Measurements from ENCODE around the gene SLC25A22.

Gene SLC25A22

GRCh38 chr11:826227-826621, 28.1 kb upstream of the SLC25A22 start:
- no peak for TF ChIP-seq CTCF (IDR thresholded peaks at IDR 0.05; ENCODE audit: low read depth, low read length)
- TF ChIP-seq EZH2phosphoT487 (IDR thresholded peaks at IDR 0.05; ENCODE audit: low read depth), result no peak
- Histone ChIP-seq H3K27ac (ENCODE audit: low read length) (peak overlapping the region; percentile 51; the same call in 1 of the 2 replicates), H3K36me3 (replicated peaks; ENCODE audit: low read depth, low read length) (peaks cover 11% of the 10 kb centered on the region), H3K27me3 (ENCODE audit: low read depth, low read length) (no peaks in the 10 kb centered on the region), H2AFZ (ENCODE audit: low read depth, low read length) (no peak overlapping the region), H3K4me1 (ENCODE audit: low read length) (peaks cover 34% of the 10 kb centered on the region), H3K4me3 (ENCODE audit: low read length) (peak overlapping the region; percentile 81), H4K20me1 (ENCODE audit: insufficient read depth, low read length) (peaks cover 4% of the 10 kb centered on the region), H3K9me3 (ENCODE audit: insufficient read depth, low read length) (no peaks in the 10 kb centered on the region), H3K79me2 (ENCODE audit: low read length) (no peaks in the 10 kb centered on the region), H3K9ac (ENCODE audit: low read length) (peak overlapping the region; percentile 76; the same call in 1 of the 2 replicates), H3K4me2 (ENCODE audit: low read length) (peak overlapping the region; percentile 92)

DNA sequence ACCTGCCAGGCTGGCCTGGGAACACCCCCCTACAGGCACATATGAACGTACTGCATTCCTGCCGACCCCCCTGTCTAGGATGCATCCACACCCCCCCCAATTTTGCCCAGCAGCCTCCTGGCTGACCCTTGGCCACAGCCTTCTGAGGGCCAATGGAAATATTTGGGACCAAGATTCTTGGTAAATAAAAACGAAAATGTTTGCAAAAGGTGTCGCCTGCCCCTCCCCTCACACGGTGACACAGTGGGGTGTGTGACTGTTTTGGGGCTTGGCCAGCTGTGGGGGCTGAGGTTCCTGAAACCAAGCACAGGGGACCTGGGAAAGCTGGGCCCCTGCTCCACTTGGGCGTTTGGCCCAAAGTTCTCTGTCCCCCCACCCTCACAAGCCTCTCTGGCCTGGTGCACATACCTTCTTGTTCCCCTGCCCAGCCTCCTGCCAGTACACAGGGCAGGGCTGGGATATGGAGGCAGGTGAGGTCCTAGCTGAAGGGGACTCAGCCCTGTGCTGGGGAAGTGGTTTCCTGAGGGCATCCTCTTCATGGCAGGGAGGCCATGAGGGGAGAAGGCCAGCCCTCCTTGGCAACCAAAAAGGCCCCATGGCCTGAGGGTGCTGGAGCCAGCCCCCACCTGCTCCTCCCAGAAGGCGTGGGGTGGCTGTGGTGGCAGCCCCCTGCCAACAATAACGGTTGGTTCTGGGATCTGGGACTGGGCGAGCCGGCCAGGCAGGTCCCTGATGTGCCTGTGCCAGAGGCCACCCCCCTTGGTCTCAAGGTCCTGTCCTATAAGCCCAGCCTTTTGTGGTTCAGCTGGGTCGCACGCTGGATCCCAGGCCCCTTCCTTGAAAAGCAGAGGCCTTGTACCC, 27.5 kb upstream of the SLC25A22 start:
- H3K9me3 ChIP-seq (ENCODE audit: insufficient read depth, low read length), result no peaks in the 10 kb centered on the region
- no peak for TF ChIP-seq EZH2phosphoT487 (IDR thresholded peaks at IDR 0.05; ENCODE audit: low read depth)
- no peak for TF ChIP-seq CTCF (IDR thresholded peaks at IDR 0.05; ENCODE audit: low read depth, low read length)
- peaks cover 11% of the 10 kb centered on the region for H4K20me1 ChIP-seq (ENCODE audit: insufficient read depth, low read length)
- H3K27me3 ChIP-seq (ENCODE audit: low read depth, low read length), result no peaks in the 10 kb centered on the region
- H3K4me2 ChIP-seq (ENCODE audit: low read length), result peak overlapping the region; percentile 92
- H3K4me3 ChIP-seq (ENCODE audit: low read length), result peak overlapping the region; percentile 81
- peaks cover 5% of the 10 kb centered on the region; the same call in 1 of the 2 replicates for H3K79me2 ChIP-seq (ENCODE audit: low read length)
- no peak overlapping the region for H3K27ac ChIP-seq (ENCODE audit: low read length)
- peak overlapping the region; percentile 76; the same call in 1 of the 2 replicates for H3K9ac ChIP-seq (ENCODE audit: low read length)
- H3K36me3 ChIP-seq (replicated peaks; ENCODE audit: low read depth, low read length), result peaks cover 11% of the 10 kb centered on the region
- H3K4me1 ChIP-seq (ENCODE audit: low read length), result peaks cover 39% of the 10 kb centered on the region
- no peak overlapping the region for H2AFZ ChIP-seq (ENCODE audit: low read depth, low read length)

- no peak overlapping the region for H3K4me3 ChIP-seq (ENCODE audit: low read length)
- H2AFZ ChIP-seq (ENCODE audit: low read depth, low read length), result no peak overlapping the region
- H3K4me1 ChIP-seq (ENCODE audit: low read length), result peaks cover 41% of the 10 kb centered on the region
- H3K27me3 ChIP-seq (ENCODE audit: low read depth, low read length), result no peaks in the 10 kb centered on the region
- H3K4me2 ChIP-seq (ENCODE audit: low read length), result no peak overlapping the region
- H3K9me3 ChIP-seq (ENCODE audit: insufficient read depth, low read length), result no peaks in the 10 kb centered on the region
- H3K79me2 ChIP-seq (ENCODE audit: low read length), result peaks cover 11% of the 10 kb centered on the region; the same call in 1 of the 2 replicates
- peaks cover 11% of the 10 kb centered on the region for H3K36me3 ChIP-seq (replicated peaks; ENCODE audit: low read depth, low read length)
- no peak for TF ChIP-seq CTCF (IDR thresholded peaks at IDR 0.05; ENCODE audit: low read depth, low read length)
- TF ChIP-seq EZH2phosphoT487 (IDR thresholded peaks at IDR 0.05; ENCODE audit: low read depth), result no peak
- peaks cover 16% of the 10 kb centered on the region for H4K20me1 ChIP-seq (ENCODE audit: insufficient read depth, low read length)
- no peak overlapping the region for H3K9ac ChIP-seq (ENCODE audit: low read length)
- H3K27ac ChIP-seq (ENCODE audit: low read length), result no peak overlapping the region
Observed at GRCh38 chr11:824942-825341, 26.9 kb upstream of the SLC25A22 start.

DNA sequence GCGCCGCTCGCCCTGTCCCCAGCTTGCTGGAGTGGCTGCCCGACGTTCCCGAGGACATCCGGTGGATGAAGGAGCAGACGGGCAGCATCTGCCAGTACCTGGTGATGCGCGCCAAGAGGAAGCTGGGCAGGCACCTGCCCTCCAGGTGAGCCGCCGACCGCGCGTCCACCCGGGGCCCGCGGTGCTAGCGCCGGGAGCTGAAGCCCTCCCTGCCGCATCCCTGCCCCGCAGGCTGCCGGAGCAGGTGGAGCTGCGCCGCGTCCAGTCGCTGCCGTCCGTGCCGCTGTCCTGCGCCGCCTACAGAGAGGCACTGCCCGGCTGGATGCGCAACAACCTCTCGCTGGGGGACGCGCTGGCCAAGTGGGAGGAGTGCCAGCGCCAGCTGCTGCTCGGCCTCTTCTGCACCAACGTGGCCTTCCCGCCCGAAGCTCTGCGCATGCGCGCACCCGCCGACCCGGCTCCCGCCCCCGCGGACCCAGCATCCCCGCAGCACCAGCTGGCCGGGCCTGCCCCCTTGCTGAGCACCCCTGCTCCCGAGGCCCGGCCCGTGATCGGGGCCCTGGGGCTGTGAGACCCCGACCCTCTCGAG, 26.3 kb upstream of the SLC25A22 start:
- Histone ChIP-seq H3K4me1 (ENCODE audit: low read length) (peaks cover 35% of the 10 kb centered on the region), H3K79me2 (ENCODE audit: low read length) (peaks cover 11% of the 10 kb centered on the region; the same call in 1 of the 2 replicates), H3K9me3 (ENCODE audit: insufficient read depth, low read length) (no peaks in the 10 kb centered on the region), H3K27ac (ENCODE audit: low read length) (no peak overlapping the region), H3K27me3 (ENCODE audit: low read depth, low read length) (no peaks in the 10 kb centered on the region), H2AFZ (ENCODE audit: low read depth, low read length) (no peak overlapping the region), H3K36me3 (replicated peaks; ENCODE audit: low read depth, low read length) (peaks cover 11% of the 10 kb centered on the region), H3K4me3 (ENCODE audit: low read length) (no peak overlapping the region), H4K20me1 (ENCODE audit: insufficient read depth, low read length) (peaks cover 16% of the 10 kb centered on the region), H3K9ac (ENCODE audit: low read length) (no peak overlapping the region), H3K4me2 (ENCODE audit: low read length) (no peak overlapping the region)
- TF ChIP-seq CTCF (IDR thresholded peaks at IDR 0.05; ENCODE audit: low read depth, low read length) (no peak), EZH2phosphoT487 (IDR thresholded peaks at IDR 0.05; ENCODE audit: low read depth) (no peak)

Data from OCI-LY3 (cell line).